HepG2 (cell line): Measurements from ENCODE around the gene INHA. TPM values are rescaled to one million over a fixed set of nuclear protein-coding genes. Genes with fewer than 3 reads are reported as not detected.
A peak's percentile ranks its signal among the peaks of the same experiment; 100 is the strongest.

Experiments
- ATAC-seq: fragments of 200-7000 bp; cut with Tn5 transposase; 3 replicates; pipeline ENCODE4 v1.9.1; 2020; ENCODE audit warnings: mild to moderate bottlenecking, moderate library complexity
- BruUV-seq: library from RNA; stranded (reverse); fragments of 400-500 nt; replicated peaks from 2 replicates; lab custom pipeline; 2021; lab: Mats Ljungman, UMichigan
- CTCF ChIA-PET: fragments of 300-600 bp; formaldehyde crosslinking; extraction: SDS; loops from one replicate; lab custom pipeline; 2021; ENCODE audit warnings: low total read pairs, inconsistent platforms, low intra/inter-chr PET ratio; lab: Yijun Ruan, JAX
- POLR2A ChIA-PET: fragments of 350-600 bp; sonication (Branson Sonifier 250); formaldehyde crosslinking; loops from one replicate; lab custom pipeline; 2020; ENCODE audit warnings: antibody characterized with exemption, inconsistent platforms; lab: Yijun Ruan, JAX
- DNase-seq: peaks from one replicate; pipeline ENCODE4 v3.0.0-alpha.2; 2015; ENCODE audit warnings: low spot score
- FAIRE-seq: peaks from 3 replicates; lab custom pipeline; 2011; peaks lifted over from hg19 to GRCh38; lab: Jason Lieb, UNC
- H2AFZ ChIP-seq: one replicate; pipeline ENCODE4 v1.6.1; 2011; ENCODE audit warnings: low read length, inconsistent platforms
- H3K27ac ChIP-seq: fragments of 300-600 bp; 3 replicates; pipeline ENCODE4 v1.8.0; 2011; ENCODE audit warnings: mixed run types, mild to moderate bottlenecking, mixed read lengths, low read length, inconsistent platforms; ENCODE audit not compliant: insufficient read depth; ENCODE audit errors: extremely low read length
- H3K27me3 ChIP-seq, 2 experiments: fragments of 200-600 bp in 1 of 2; 2 replicates in 1 of 2; 3 replicates in 1 of 2; pipeline versions ENCODE4 v1.6.0 to v1.8.0; 2011; ENCODE audit warnings: low read length in 2 of 2, mild to moderate bottlenecking in 2 of 2, moderate library complexity in 2 of 2, inconsistent platforms in 1 of 2; ENCODE audit not compliant: insufficient read depth in 2 of 2, control insufficient read depth in 1 of 2
- H3K36me3 ChIP-seq, 2 experiments: fragments of 200-600 bp in 1 of 2; replicated peaks in 1 of 2; 2 replicates in 1 of 2; 3 replicates in 1 of 2; pipeline versions ENCODE4 v1.5.1 to v1.8.0; 2011; ENCODE audit warnings: low read length in 2 of 2, inconsistent platforms in 1 of 2; ENCODE audit not compliant: insufficient read depth in 2 of 2, control insufficient read depth in 1 of 2
- H3K4me1 ChIP-seq: 2 replicates; pipeline ENCODE4 v1.5.1; 2012; ENCODE audit warnings: low read length, inconsistent platforms; ENCODE audit not compliant: insufficient read depth
- H3K4me2 ChIP-seq: 2 replicates; pipeline ENCODE4 v1.6.0; 2011; ENCODE audit warnings: low read depth, low read length, inconsistent platforms
- H3K4me3 ChIP-seq, 3 experiments: fragments of 200-600 bp in 1 of 3; sonication (generic), shearing (Covaris generic) in 1 of 3; replicated peaks in 1 of 3; 2 replicates each; pipeline ENCODE4 v1.5.1; 2011 to 2016; ENCODE audit warnings: low read length in 3 of 3, inconsistent platforms in 2 of 3, low read depth in 2 of 3, mild to moderate bottlenecking in 2 of 3, control low read depth in 1 of 3, mixed read lengths in 1 of 3; ENCODE audit not compliant: insufficient read depth in 1 of 3
- H3K79me2 ChIP-seq: one replicate; pipeline ENCODE4 v1.6.1; 2011; ENCODE audit warnings: low read length, inconsistent platforms; ENCODE audit not compliant: insufficient read depth
- H3K9ac ChIP-seq: 2 replicates; pipeline ENCODE4 v1.6.0; 2011; ENCODE audit warnings: mild to moderate bottlenecking, low read depth, low read length, inconsistent platforms; ENCODE audit not compliant: insufficient read depth
- H3K9me3 ChIP-seq: 2 replicates; pipeline ENCODE4 v1.5.1; 2012; ENCODE audit warnings: mild to moderate bottlenecking, low read length
- H4K20me1 ChIP-seq: 2 replicates; pipeline ENCODE4 v1.6.0; 2011; ENCODE audit warnings: inconsistent platforms, mild to moderate bottlenecking, low read length, moderate library complexity; ENCODE audit not compliant: insufficient read depth
- CBX1 ChIP-seq: IDR thresholded peaks from one replicate; pipeline ENCODE4 v1.6.1; 2016; ENCODE audit warnings: antibody characterized with exemption, low read depth
- FOSL2 ChIP-seq: sonication (generic); formaldehyde crosslinking; IDR thresholded peaks from 2 replicates; pipeline ENCODE4 v1.4.0; 2020; ENCODE audit warnings: missing genetic modification reagents
- HBP1 ChIP-seq: IDR thresholded peaks from 2 replicates; pipeline ENCODE4 v1.6.1; 2016; ENCODE audit warnings: low read depth, control low read depth
- HNRNPL ChIP-seq: fragments of 200-400 bp; formaldehyde crosslinking; IDR thresholded peaks from 2 replicates; pipeline ENCODE4 v1.6.1; 2017; ENCODE audit warnings: mild to moderate bottlenecking, low read depth, low read length
- KDM5B ChIP-seq: sonication (generic); formaldehyde crosslinking; IDR thresholded peaks from 2 replicates; pipeline ENCODE4 v1.4.0; 2020; ENCODE audit warnings: missing genetic modification reagents, mild to moderate bottlenecking, borderline replicate concordance
- MTA1 ChIP-seq: sonication (generic); formaldehyde crosslinking; IDR thresholded peaks from 2 replicates; pipeline ENCODE4 v1.4.0; 2020; ENCODE audit warnings: missing genetic modification reagents, mild to moderate bottlenecking, borderline replicate concordance
- YY1 ChIP-seq: IDR thresholded peaks from 2 replicates; pipeline ENCODE4 v1.6.1; 2011; ENCODE audit warnings: low read length, low read depth, moderate library complexity, mild to moderate bottlenecking; ENCODE audit not compliant: insufficient read depth, insufficient replicate concordance
- ZNF230 ChIP-seq: sonication (generic); formaldehyde crosslinking; IDR thresholded peaks from 2 replicates; pipeline ENCODE4 v1.4.0; 2020; ENCODE audit warnings: mild to moderate bottlenecking, missing genetic modification reagents
- ZNF292 ChIP-seq: sonication (generic); formaldehyde crosslinking; IDR thresholded peaks from 2 replicates; pipeline ENCODE4 v1.8.1; 2022; ENCODE audit warnings: mild to moderate bottlenecking, low read depth, missing genetic modification reagents, borderline replicate concordance
- ZNF468 ChIP-seq: sonication (generic); formaldehyde crosslinking; IDR thresholded peaks from 2 replicates; pipeline ENCODE4 v1.8.0; 2022; ENCODE audit warnings: mild to moderate bottlenecking, moderate library complexity, missing genetic modification reagents
- ZNF512B ChIP-seq: sonication (generic); formaldehyde crosslinking; IDR thresholded peaks from 2 replicates; pipeline ENCODE4 v1.5.1; 2020; ENCODE audit warnings: missing genetic modification reagents, mild to moderate bottlenecking, borderline replicate concordance
- WGBS: methylation state at CpG from one replicate; pipeline ENCODE4 v1.1.6; 2017; ENCODE audit warnings: low lambda C conversion rate; 5-methylcytosine and 5-hydroxymethylcytosine counted together
- in situ Hi-C: cut with HindIII; loops from 2 replicates; pipeline ENCODE4 v1.10.0; 2017; ENCODE audit warnings: low pct_unique_long_range_greater_than_20kb; ENCODE audit not compliant: extremely low pct_ligation_motif_present
- intact Hi-C: fragments of 100-400 bp; cut with micrococcal nuclease; formaldehyde crosslinking; loops from one replicate; pipeline ENCODE4 v1.10.0; 2022; ENCODE audit not compliant: unreplicated experiment
- polyA plus RNA-seq, 8 experiments: library from polyadenylated mRNA; depleted of rRNA in 3 of 8; stranded (reverse) in 7 of 8; unstranded in 1 of 8; fragments of >200 nt; fragmentation: Illumina TruSeq in 4 of 8; extraction: Trizol in 4 of 8; gene quantifications; 2 replicates each; pipeline versions ENCODE4 v1.2.1 to v1.2.3, GENCODE V29; 2011 to 2016; ENCODE audit warnings: low read depth in 4 of 8, missing spikeins in 1 of 8, mixed read lengths in 1 of 8; ENCODE audit not compliant: insufficient read depth in 1 of 8
- total RNA-seq, 5 experiments: library from RNA; depleted of rRNA; stranded (reverse); fragments of >200 nt; fragmentation: Illumina TruSeq; extraction: Trizol; gene quantifications; 2 replicates each; pipeline ENCODE4 v1.2.3, GENCODE V29; 2016; ENCODE audit warnings: low read depth in 1 of 5
- TF ChIP-seq, protein P1 (sequence below): sonication (generic); formaldehyde crosslinking; IDR thresholded peaks from 2 replicates; pipeline ENCODE4 v1.9.0; 2022; ENCODE audit warnings: missing genetic modification reagents, mild to moderate bottlenecking, borderline replicate concordance
- TF ChIP-seq, protein P2 (sequence below): sonication (generic); formaldehyde crosslinking; IDR thresholded peaks from 2 replicates; pipeline ENCODE4 v1.8.0; 2022; ENCODE audit warnings: missing genetic modification reagents, mild to moderate bottlenecking, borderline replicate concordance

INHA gene
- total and polyA plus RNA-seq, 2 of the 13 experiments (the other 11 are each of a cell fraction or from before 2014, with no cell fraction given): 4.1 to 15.2 TPM

- TF ChIP-seq CBX1 (no peak), YY1 (no peak)
Measured at GRCh38 chr2:219573166-219573565, 1.1 kb downstream of the INHA start (continued).

DNA sequence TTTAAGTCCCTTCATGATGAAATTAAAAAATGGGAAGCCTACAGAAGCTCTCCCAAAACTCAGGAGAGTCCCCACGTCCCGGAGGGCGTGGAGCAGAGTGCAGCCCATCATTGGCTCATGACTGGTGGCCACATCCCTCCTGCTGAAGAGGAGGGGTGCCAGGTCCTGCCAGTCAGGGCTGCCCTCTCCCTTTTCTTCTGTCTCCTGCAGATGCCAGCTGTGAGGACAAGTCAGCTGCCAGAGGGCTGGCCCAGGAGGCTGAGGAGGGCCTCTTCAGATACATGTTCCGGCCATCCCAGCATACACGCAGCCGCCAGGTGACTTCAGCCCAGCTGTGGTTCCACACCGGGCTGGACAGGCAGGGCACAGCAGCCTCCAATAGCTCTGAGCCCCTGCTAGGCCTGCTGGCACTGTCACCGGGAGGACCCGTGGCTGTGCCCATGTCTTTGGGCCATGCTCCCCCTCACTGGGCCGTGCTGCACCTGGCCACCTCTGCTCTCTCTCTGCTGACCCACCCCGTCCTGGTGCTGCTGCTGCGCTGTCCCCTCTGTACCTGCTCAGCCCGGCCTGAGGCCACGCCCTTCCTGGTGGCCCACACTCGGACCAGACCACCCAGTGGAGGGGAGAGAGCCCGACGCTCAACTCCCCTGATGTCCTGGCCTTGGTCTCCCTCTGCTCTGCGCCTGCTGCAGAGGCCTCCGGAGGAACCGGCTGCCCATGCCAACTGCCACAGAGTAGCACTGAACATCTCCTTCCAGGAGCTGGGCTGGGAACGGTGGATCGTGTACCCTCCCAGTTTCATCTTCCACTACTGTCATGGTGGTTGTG lies 2.6 kb downstream of the INHA start:
- ATAC-seq: no peak
- WGBS: 98% methylated on average over 18 of the region's 22 CpGs
- POLR2A ChIA-PET: interaction anchor here (1.3 to 5.5 kb wide), 3 partner anchors 12 to 76 kb away, joined by 3 to 82 read pairs (median 17); partner anchors contain the start of genes GMPPA and STK11IP
- no peaks in the 10 kb centered on the region for H4K20me1 ChIP-seq
- H3K9me3 ChIP-seq: no peaks in the 10 kb centered on the region
- H3K36me3 ChIP-seq: peaks cover 0 to 3% of the 10 kb centered on the region in 2 experiments; a peak in 2 of 5 replicates
- FAIRE-seq: no peak
- H3K4me1 ChIP-seq: peaks cover 87% of the 10 kb centered on the region
- no peaks in the 10 kb centered on the region for H3K27me3 ChIP-seq
- H3K27ac ChIP-seq: peak overlapping the region; percentile 86
- no TSS peak for BruUV-seq
- H2AFZ ChIP-seq: no peak overlapping the region
- H3K4me3 ChIP-seq: no peak overlapping the region; a peak in 1 of 6 replicates
- CTCF ChIA-PET: no interaction called here
- no peak for DNase-seq
- H3K79me2 ChIP-seq: peaks cover 13% of the 10 kb centered on the region
- intact Hi-C loops: loop anchor here (5.0 kb wide), 1 partner anchor 53 kb away; the partner anchor contains the start of gene SLC4A3
- no peak overlapping the region for H3K4me2 ChIP-seq
- in situ Hi-C loops: no loop called here
- H3K9ac ChIP-seq: 0 out of 2 replicates have a peak overlapping the region, but pooled peaks have one; percentile 65
- TF ChIP-seq, protein P1, sequence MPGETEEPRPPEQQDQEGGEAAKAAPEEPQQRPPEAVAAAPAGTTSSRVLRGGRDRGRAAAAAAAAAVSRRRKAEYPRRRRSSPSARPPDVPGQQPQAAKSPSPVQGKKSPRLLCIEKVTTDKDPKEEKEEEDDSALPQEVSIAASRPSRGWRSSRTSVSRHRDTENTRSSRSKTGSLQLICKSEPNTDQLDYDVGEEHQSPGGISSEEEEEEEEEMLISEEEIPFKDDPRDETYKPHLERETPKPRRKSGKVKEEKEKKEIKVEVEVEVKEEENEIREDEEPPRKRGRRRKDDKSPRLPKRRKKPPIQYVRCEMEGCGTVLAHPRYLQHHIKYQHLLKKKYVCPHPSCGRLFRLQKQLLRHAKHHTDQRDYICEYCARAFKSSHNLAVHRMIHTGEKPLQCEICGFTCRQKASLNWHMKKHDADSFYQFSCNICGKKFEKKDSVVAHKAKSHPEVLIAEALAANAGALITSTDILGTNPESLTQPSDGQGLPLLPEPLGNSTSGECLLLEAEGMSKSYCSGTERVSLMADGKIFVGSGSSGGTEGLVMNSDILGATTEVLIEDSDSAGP (CRISPR knock-in tag): 0 out of 2 replicates have a peak, but pooled peaks have one; percentile 5
- TF ChIP-seq KDM5B (CRISPR knock-in tag) (peak; percentile 73; the same call in 1 of the 2 replicates), ZNF468 (CRISPR knock-in tag) (0 out of 2 replicates have a peak, but pooled peaks have one; percentile 30), HNRNPL (0 out of 2 replicates have a peak, but pooled peaks have one; percentile 40), ZNF512B (CRISPR knock-in tag) (0 out of 2 replicates have a peak, but pooled peaks have one; percentile 38), HBP1 (CRISPR knock-in tag) (no peak), FOSL2 (no peak), ZNF292 (CRISPR knock-in tag) (no peak), ZNF230 (CRISPR knock-in tag) (no peak), MTA1 (peak; percentile 29; the same call in 1 of the 2 replicates)
- TF ChIP-seq, protein P2, sequence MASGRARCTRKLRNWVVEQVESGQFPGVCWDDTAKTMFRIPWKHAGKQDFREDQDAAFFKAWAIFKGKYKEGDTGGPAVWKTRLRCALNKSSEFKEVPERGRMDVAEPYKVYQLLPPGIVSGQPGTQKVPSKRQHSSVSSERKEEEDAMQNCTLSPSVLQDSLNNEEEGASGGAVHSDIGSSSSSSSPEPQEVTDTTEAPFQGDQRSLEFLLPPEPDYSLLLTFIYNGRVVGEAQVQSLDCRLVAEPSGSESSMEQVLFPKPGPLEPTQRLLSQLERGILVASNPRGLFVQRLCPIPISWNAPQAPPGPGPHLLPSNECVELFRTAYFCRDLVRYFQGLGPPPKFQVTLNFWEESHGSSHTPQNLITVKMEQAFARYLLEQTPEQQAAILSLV (CRISPR knock-in tag): peak; percentile 38; the same call in 1 of the 2 replicates
